K562 (cell line): Measurements from ENCODE around the gene GMPR. TPM values are rescaled to one million over a fixed set of nuclear protein-coding genes. Genes with fewer than 3 reads are reported as not detected.

ENCODE experiments used
- CCNT2 ChIP-seq: IDR thresholded peaks from 2 replicates; pipeline ENCODE4 v1.6.1; 2011; ENCODE audit warnings: borderline replicate concordance, low read depth, mild to moderate bottlenecking, moderate library complexity, mixed read lengths, low read length; ENCODE audit not compliant: insufficient read length; ENCODE audit errors: extremely low read depth
- CREB5 ChIP-seq: fragments of 250-450 bp; sonication (Bioruptor Pico); IDR thresholded peaks from 2 replicates; pipeline ENCODE4 v1.5.0; 2020; ENCODE audit warnings: mild to moderate bottlenecking
- EP300 ChIP-seq: IDR thresholded peaks from 2 replicates; pipeline ENCODE4 v1.6.1; 2012; ENCODE audit warnings: low read length, improper control_type of control experiment
- FOS ChIP-seq: IDR thresholded peaks from 3 replicates; pipeline ENCODE4 v1.6.1; 2011; ENCODE audit not compliant: insufficient read length; ENCODE audit errors: extremely low read depth
- LARP7 ChIP-seq: fragments of 450-650 bp; IDR thresholded peaks from 2 replicates; pipeline ENCODE4 v1.6.1; 2016
- MEIS2 ChIP-seq: fragments of 450-650 bp; IDR thresholded peaks from 2 replicates; pipeline ENCODE4 v1.6.1; 2014; ENCODE audit warnings: mild to moderate bottlenecking; ENCODE audit not compliant: partially characterized antibody
- MTF1 ChIP-seq: fragments of 250-450 bp; sonication (Bioruptor Pico); IDR thresholded peaks from 2 replicates; pipeline ENCODE4 v1.9.0; 2021; ENCODE audit warnings: moderate library complexity, mild to moderate bottlenecking, inconsistent platforms, borderline replicate concordance
- NR1H2 ChIP-seq: sonication (generic); formaldehyde crosslinking; IDR thresholded peaks from 2 replicates; pipeline ENCODE4 v1.4.0; 2020; ENCODE audit warnings: mild to moderate bottlenecking, missing genetic modification reagents
- NR2F6 ChIP-seq: fragments of 450-650 bp; formaldehyde crosslinking; IDR thresholded peaks from 2 replicates; pipeline ENCODE4 v1.4.0; 2020; ENCODE audit warnings: mild to moderate bottlenecking
- NRF1 ChIP-seq, 2 experiments: fragments of 450-650 bp; IDR thresholded peaks in 1 of 2; conservative IDR thresholded peaks in 1 of 2; 2 replicates each; pipeline ENCODE4 v1.6.1; 2014; ENCODE audit warnings: mild to moderate bottlenecking in 2 of 2
- POLR3A ChIP-seq: IDR thresholded peaks from 2 replicates; pipeline ENCODE4 v1.6.1; 2011; ENCODE audit warnings: borderline replicate concordance, mild to moderate bottlenecking, moderate library complexity; ENCODE audit not compliant: insufficient read length, insufficient read depth; ENCODE audit errors: extremely low read depth
- RNF2 ChIP-seq: sonication (generic); IDR thresholded peaks from 2 replicates; pipeline ENCODE4 v1.6.1; 2016
- ZBTB12 ChIP-seq: fragments of 250-450 bp; sonication (Bioruptor Pico); IDR thresholded peaks from 2 replicates; pipeline ENCODE4 v1.4.0; 2020
- ZEB2 ChIP-seq: fragments of 450-650 bp; IDR thresholded peaks from 2 replicates; pipeline ENCODE4 v1.6.1; 2016
- ZNF140 ChIP-seq: fragments of 250-450 bp; sonication (Bioruptor Pico); IDR thresholded peaks from 2 replicates; pipeline ENCODE4 v1.8.0; 2021; ENCODE audit warnings: moderate library complexity, mild to moderate bottlenecking, inconsistent platforms
- ZNF77 ChIP-seq: fragments of 250-450 bp; sonication (Bioruptor Pico); IDR thresholded peaks from 2 replicates; pipeline ENCODE4 v1.5.0; 2020
- polyA plus RNA-seq, 8 experiments: library from polyadenylated mRNA; depleted of rRNA in 4 of 8; stranded (reverse) in 5 of 8; unstranded in 3 of 8; fragments of >200 nt; fragmentation: Nextera tagmentation in 2 of 8; fragmentation: Illumina TruSeq in 1 of 8; extraction: Ambion mirVana in 2 of 8; extraction: Trizol in 1 of 8; gene quantifications; 2 replicates each; pipeline versions ENCODE4 v1.2.1 to v1.2.3, GENCODE V29; 2011 to 2014; ENCODE audit warnings: inconsistent platforms in 1 of 8, missing spikeins in 1 of 8
- total RNA-seq, 7 experiments: library from RNA; depleted of rRNA in 6 of 7; stranded (reverse); fragments of >200 nt in 6 of 7; fragmentation: Illumina TruSeq in 2 of 7; extraction: Trizol in 2 of 7; gene quantifications; 2 replicates each; pipeline versions ENCODE4 v1.2.1 to v1.2.3, GENCODE V29; 2011 to 2021; ENCODE audit warnings: low replicate concordance in 1 of 7
- TF ChIP-seq, protein P1 (sequence below): fragments of 450-650 bp; IDR thresholded peaks from 2 replicates; pipeline ENCODE4 v1.6.1; 2018; ENCODE audit warnings: mild to moderate bottlenecking, low read depth; ENCODE audit not compliant: partially characterized antibody
- TF ChIP-seq, protein P2 (sequence below), 2 experiments: fragments of 150-350 bp in 1 of 2; IDR thresholded peaks; 2 replicates each; pipeline ENCODE4 v1.6.1; 2012 to 2016; ENCODE audit warnings: low read depth in 2 of 2, low read length in 2 of 2, mild to moderate bottlenecking in 1 of 2, moderate library complexity in 1 of 2

The GMPR gene
- total and polyA plus RNA-seq, 9 of the 15 experiments (the other 6 are each of a cell fraction or from before 2014, with no cell fraction given), result 34.6 to 83.7 (median 49.8) TPM

DNA sequence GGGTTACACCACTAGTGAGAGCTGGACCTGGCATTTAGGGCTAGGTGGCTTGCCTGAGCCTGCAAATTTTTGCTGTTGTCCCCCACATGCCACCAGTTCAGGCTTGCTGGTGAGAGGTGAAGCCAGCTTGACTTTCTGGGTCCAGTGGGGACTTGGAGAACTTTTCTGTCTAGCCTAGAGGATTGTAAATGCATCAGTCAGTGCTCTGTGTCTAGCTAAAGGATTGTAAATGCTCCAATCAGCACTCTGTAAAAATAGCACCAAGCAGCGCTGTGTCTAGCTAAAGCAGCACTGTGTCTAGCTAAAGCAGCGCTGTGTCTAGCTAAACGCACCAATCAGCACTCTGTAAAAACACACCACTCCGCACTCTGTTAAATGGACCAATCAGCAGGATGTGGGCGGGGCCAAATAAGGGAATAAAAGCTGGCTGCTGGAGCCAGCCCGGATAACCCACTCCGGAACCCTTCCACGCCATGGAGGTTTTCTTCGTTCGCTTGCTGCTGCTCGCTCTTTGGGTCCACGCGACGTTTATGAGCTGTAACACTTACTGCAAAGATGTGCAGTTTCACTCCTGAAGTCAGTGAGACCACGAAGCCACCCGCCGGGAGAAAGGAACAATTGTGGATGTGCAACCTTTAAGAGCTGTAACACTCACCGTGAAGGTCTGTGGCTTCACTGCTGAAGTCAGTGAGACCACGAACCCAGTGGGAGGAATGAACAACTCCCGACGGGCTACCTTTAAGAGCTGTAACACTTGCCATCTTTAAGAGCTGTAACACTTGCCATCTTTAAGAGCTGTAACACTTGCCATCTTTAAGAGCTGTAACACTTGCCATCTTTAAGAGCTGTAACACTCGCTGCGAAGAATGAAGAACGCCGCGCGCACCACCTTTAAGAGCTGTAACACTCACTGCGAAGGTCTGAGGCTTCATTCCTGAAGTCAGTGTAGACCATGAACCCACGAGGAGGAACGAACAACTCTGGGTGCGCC, 27.3 kb downstream of the GMPR start (continued):
- TF ChIP-seq, protein P1, sequence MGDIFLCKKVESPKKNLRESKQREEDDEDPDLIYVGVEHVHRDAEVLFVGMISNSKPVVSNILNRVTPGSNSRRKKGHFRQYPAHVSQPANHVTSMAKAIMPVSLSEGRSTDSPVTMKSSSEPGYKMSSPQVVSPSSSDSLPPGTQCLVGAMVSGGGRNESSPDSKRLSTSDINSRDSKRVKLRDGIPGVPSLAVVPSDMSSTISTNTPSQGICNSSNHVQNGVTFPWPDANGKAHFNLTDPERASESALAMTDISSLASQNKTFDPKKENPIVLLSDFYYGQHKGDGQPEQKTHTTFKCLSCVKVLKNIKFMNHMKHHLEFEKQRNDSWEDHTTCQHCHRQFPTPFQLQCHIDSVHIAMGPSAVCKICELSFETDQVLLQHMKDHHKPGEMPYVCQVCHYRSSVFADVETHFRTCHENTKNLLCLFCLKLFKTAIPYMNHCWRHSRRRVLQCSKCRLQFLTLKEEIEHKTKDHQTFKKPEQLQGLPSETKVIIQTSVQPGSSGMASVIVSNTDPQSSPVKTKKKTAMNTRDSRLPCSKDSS, result no peak
- TF ChIP-seq LARP7 (peak; percentile 75; the same call in 1 of the 2 replicates), NR2F6 (CRISPR knock-in tag) (peak; percentile 96), MEIS2 (peak; percentile 59), POLR3A (no peak), FOS (peak; percentile 90), CCNT2 (peak; percentile 51), NR1H2 (no peak), ZEB2 (peak; percentile 68; the same call in 1 of the 2 replicates), MTF1 (CRISPR knock-in tag) (peak; percentile 55; the same call in 1 of the 2 replicates), ZBTB12 (no peak), RNF2 (peak; percentile 98), ZNF77 (CRISPR knock-in tag) (peak; percentile 90), EP300 (peak; percentile 75), NRF1 (conservative IDR thresholded peaks at IDR 0.05 in 1 of 2, IDR thresholded peaks at IDR 0.05 in 1 of 2) (peak; percentile 58 to 65), ZNF140 (CRISPR knock-in tag) (peak; percentile 77; the same call in 1 of the 2 replicates), CREB5 (CRISPR knock-in tag) (peak; percentile 80; the same call in 1 of the 2 replicates)
- TF ChIP-seq, protein P2, sequence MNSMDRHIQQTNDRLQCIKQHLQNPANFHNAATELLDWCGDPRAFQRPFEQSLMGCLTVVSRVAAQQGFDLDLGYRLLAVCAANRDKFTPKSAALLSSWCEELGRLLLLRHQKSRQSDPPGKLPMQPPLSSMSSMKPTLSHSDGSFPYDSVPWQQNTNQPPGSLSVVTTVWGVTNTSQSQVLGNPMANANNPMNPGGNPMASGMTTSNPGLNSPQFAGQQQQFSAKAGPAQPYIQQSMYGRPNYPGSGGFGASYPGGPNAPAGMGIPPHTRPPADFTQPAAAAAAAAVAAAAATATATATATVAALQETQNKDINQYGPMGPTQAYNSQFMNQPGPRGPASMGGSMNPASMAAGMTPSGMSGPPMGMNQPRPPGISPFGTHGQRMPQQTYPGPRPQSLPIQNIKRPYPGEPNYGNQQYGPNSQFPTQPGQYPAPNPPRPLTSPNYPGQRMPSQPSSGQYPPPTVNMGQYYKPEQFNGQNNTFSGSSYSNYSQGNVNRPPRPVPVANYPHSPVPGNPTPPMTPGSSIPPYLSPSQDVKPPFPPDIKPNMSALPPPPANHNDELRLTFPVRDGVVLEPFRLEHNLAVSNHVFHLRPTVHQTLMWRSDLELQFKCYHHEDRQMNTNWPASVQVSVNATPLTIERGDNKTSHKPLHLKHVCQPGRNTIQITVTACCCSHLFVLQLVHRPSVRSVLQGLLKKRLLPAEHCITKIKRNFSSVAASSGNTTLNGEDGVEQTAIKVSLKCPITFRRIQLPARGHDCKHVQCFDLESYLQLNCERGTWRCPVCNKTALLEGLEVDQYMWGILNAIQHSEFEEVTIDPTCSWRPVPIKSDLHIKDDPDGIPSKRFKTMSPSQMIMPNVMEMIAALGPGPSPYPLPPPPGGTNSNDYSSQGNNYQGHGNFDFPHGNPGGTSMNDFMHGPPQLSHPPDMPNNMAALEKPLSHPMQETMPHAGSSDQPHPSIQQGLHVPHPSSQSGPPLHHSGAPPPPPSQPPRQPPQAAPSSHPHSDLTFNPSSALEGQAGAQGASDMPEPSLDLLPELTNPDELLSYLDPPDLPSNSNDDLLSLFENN (IDR thresholded peaks at IDR 0.05; ENCODE audit: low read depth in 2 of 2, low read length in 2 of 2), result peak in 1 of 2 experiments; percentile 95; a peak in 2 of 4 replicates
